COLO829 (cell line): ENCODE measurements around the gene TNFRSF6B.
"Not testable (repeated sequence)": the region's sequence is repeated elsewhere in the genome, so short reads cannot be mapped to it uniquely, and the experiment has no call there.

Experiments used
- DNase-seq: peaks from one replicate; pipeline ENCODE4 v3.0.0; 2012; ENCODE audit warnings: low spot score

TNFRSF6B gene

DNA sequence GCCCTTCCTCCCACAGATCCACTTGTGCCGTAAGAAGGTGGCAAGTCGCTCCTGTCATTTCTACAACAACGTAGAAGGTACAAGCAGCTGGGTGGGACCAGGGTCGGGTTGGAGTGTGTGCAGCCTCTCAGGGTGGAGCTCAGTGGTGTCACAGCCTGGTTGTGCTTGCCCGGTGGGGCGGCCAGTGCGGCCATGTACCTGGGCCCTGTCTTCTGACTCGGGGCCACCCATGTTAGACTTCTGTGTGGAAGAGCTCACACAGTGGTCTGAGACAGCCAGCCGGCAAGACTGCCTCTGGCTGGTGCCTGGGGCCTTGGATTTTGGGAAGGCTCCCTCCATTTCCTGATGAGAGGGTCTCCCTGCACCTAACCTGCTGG is 33.7 kb upstream of the TNFRSF6B start:
- DNase-seq: no peak

DNA sequence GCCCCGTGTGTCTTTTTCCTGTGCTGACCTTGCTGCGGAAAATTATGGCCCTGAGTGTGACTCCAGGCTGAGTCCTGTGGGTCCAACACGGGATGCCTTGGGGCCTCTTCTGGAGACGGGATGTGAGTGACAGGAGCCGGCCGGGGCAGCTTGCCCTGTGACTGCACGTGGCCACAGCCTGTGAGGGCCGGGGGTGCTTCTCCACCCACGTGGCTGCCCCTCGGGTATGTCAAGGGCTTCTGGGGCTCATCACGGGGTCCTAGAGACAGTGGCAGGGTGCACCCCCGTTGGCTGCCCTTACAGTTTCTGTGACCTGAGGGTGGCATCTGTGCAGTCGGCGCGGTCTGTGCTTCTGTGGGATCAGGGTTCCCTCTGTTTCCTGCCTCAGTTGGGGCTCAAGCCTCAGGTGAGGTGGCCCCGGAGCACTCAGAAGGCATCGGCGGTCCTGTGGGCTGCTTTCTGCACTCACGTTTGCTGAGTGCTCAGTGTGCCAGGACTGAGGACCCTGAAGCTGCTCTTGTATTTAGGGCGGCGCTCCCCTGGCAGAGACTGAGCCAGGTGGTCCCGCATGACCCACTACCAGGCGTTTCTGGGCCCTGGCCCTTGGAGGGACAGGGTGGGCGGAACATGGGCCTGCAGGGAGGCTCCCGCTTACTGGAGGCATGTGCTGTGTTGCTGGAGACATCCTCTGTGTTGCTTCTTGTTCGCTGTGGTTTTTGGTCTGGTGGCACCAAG is 33.0 kb upstream of the TNFRSF6B start:
- DNase-seq: no peak

DNA sequence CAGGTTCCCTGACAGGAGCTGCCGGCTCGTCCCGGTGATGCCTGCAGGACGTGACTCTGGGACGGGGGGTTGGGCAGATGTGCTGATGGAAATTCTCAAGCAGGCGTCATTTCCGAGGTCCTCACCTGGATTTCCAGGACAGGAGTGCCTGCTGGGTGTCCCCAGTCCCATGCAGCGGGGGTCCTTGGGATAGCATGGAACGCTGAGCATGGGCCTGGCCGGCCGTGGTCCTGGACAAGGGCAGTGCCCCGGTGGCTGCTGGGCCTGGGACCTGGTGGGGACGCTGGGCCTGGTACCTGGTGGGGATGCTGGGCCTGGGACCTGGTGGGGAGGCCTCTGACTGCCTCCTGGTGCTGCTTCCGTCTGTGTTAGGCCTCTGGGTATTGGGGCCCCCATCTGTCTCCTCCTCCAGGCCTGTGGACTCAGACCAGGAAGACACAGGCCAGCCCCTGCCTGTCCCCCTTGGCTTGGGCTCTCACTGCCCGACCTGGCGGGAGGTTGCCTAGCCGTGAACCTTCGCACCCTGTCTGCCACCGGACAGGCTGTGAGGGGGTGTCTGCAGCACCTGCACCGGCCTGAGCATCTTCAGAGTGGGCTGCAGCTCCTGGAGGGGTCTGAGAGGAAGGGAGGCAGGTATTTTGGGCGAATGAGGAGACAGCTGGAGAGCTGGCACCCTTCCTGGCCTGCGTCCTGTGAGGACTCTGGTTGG is 32.2 kb upstream of the TNFRSF6B start:
- no peak for DNase-seq

DNA sequence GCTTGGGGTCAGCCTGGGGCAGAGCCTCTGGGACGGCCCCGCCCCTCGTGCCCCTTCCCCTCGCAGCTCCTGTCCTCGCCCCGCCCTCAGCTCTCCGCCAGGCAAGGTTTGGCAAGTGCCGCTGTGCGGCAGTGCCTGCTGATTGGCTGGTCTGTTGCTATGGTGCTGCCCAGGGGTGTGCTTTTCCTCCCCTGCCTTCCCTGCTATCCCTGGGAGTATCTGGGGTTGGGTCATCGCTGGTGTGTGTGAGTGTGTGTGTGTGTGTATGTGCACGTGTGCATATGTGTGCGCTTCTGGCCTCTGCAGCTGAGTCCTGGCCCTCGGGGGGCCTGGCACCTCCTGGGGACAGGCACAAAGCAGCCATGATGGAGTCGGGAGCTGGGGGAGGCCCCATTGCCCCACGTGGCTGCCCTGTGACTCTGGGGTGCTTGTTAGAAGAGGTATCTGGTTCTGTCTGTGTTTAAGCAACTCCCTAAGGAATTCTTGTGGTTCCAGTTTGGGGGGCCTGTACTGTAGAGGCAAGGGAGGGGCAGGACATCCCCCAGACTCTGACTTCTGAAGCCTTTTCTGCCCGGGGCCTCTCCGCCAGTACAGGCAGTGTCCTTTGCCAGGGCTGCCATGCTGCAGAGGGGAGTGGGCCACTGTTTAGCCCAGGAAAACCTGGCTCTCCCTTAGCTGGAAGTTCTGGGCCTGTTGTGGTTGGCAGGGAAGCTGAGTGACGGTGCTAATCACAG is 31.4 kb upstream of the TNFRSF6B start:
- DNase-seq: no peak

DNA sequence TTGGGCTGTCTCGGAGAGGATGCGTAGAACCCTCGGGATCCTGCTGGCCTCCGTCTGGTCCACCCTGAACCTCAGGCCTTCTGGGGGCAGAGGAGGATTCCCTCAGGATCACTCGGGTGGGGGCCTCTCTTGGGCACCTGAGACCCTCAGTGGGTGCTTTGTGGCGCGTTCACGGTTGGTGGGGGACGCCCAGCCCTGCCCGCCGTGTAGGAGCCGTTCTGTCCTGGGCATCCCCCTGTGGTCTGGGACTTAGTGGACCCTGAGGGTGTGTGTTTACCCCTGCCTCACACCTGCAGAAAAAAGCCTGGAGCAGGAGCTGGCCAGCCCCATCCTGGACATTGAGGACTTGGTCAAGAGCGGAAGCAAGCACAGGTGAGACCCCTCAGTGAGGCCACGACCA is 30.7 kb upstream of the TNFRSF6B start:
- no peak for DNase-seq

DNA sequence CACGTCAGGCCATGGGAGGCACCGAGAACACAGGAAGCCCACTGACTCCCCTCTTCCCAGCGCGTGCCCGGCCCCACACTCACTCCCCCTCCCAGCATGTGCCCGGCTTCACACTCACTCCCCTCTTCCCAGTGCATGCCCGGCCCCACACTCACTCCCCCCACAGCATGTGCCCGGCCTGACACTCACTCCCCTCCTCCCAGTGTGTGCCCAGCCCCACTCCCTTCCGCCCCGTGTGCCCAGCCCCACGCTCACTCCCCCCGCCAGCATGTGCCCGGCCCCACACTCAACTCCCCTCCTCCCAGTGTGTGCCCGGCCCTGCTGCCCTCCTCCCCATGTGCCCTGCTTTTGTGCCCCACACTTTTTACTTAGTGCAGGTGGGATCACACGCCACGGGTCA is 28.6 kb upstream of the TNFRSF6B start:
- DNase-seq: no peak

DNA sequence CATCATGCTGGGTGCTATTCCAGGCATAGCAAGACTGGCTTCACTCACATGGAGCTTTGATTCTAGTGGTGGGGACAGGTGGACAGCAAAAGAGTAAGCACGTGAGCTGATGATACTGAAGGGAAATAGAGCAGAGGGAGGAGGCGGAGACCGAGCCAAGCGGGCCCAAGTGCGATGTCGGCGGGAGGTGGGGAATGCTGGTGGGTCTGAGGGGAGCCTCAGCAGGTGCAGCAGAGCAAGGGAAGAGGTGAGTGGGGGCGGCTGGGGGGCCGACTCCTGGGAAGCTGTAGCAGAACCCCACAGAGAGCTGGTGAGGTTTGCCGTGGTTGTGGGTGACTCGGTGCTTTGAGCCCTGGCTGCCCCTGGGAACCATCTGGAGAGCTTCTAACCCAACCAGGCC is 28.1 kb upstream of the TNFRSF6B start:
- DNase-seq: no peak

DNA sequence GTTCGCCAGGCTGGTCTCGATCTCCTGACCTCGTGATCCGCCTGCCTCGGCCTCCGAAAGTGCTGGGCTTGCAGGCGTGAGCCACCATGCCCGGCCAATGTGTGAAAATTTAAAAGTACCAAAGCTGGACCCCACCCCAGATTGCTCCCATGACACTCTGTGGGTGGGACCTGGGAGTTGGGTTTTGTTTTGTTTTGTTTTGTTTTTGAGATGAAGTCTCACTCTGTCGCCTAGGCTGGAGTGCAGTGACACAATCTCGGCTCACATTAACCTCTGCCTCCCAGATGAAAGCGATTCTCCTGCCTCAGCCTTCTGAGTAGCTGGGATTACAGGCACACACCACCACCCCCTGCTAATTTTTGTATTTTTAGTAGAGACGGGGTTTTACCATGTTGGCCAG is 24.8 kb upstream of the TNFRSF6B start:
- not testable (repeated sequence) for DNase-seq

DNA sequence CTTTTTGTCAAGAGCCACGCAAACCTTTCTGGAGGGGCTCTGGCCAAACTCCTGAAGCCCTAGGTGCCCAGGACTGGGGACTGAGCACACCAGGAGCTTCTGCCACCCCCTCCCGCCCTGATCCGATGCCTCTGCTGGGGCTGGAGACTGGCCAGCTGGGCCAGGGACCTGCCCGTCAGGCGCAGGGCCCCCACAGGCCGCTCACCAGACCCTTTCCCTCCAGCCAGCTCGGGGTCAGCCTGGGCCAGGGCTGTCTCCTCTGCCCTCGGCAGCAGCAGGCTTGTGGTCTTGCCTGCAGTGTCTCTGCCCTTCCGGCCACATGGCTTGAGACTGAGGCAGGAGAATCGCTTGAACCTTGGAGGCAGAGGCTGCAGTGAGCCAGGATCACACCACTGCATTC is 23.8 kb upstream of the TNFRSF6B start:
- no peak for DNase-seq

DNA sequence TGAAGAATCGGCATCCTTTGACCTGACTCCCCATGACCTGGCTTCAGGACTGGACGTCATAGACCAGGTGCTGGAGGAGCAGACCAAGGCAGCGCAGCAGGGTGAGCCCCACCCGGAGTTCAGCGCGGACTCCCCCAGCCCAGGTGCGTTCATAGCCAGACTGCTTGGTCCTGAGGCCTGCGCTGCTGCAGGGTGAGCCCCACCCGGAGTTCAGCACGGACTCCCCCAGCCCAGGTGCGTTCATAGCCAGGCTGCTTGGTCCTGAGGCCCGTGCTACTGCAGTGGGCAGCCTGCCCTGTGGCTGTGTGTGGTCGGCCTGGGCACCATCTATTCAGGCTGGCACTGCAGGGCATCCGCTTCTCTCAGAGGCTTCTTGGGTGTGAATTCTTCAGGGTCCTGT is 22.5 kb upstream of the TNFRSF6B start:
- no peak for DNase-seq

DNA sequence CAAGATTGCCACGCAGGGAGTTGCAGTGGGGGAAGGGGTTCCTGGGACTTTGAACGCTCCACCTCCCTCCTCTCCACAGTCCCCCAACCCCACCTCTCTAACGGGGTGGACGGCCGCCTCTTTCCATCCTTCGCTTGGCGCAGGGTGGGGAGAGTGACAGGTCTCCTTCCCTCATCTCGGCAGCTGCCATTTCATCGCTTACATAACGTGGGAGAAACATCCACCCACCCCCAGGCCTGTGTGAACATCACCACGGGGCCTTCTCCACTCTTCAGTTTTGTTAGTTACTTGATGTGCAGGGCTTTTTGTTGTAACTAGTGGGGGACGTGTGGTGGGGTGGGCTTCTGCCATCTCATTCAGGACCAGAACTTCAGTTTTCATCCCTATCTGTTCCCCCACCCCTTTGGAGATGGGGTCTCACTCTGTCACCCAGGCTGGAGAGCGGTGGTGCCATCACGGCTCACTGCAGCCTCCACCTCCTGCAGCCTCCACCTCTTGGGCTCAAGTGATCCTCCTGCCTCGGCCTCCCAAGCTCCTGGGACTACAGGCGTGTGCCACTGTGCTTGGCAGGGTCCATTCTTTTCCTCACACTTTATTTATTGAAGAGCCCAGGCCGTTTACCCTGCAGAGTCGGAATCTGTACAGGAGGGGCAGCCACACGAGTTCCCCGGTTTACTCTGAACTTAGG is 20.6 kb upstream of the TNFRSF6B start:
- DNase-seq: no peak

DNA sequence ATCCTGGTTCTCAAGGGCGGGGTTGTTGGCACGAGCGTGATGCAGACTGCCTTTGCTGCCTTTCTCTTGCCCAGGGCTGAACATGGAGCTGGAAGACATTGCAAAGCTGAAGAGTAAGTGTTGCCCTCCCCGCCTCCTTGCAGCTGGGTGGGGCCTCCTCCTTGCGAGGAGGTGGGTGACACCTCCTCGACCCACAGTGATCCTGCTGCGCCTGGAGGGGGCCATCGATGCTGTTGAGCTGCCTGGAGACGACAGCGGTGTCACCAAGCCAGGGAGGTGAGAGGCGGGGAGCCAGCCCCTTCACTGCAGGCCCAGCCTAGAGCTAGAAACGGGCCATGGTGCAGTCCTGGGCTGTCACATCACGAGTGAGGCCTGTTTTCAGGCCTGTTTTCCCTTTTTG is 18.4 kb upstream of the TNFRSF6B start:
- no peak for DNase-seq

DNA sequence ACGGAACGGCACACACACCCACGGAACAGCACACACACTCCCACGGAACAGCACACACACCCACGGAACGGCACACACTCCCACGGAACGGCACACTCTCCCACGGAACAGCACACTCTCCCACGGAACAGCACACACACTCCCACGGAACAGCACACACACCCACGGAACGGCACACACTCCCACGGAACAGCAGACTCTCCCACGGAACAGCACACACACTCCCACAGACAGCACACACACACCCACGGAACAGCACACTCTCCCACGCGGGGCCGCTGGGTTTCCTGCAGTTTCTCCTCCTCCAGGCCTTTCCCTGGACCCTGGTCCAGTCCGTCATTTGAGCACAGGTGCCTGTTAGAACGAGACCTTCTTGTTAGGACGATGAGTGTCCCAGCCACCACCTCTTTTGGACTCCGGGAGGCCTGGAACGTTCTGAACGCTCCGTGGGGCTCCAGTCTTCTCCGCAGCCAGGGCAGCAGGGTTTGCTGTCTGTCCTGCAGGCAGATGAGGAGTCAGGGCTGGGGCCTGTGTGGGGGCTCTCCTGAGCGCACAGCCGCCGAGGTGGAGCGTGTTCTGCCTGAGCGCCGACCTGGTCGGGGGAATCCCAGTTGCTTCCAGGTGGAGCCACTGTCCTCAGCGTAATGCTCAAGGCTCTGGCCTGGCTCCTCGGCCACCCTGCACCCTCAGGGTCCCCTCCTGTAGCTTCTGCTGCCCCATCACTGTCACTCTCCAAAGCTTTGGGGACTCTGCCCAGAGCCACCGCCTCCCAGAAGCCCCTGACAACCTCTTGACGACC is 17.6 kb upstream of the TNFRSF6B start:
- DNase-seq: no peak

DNA sequence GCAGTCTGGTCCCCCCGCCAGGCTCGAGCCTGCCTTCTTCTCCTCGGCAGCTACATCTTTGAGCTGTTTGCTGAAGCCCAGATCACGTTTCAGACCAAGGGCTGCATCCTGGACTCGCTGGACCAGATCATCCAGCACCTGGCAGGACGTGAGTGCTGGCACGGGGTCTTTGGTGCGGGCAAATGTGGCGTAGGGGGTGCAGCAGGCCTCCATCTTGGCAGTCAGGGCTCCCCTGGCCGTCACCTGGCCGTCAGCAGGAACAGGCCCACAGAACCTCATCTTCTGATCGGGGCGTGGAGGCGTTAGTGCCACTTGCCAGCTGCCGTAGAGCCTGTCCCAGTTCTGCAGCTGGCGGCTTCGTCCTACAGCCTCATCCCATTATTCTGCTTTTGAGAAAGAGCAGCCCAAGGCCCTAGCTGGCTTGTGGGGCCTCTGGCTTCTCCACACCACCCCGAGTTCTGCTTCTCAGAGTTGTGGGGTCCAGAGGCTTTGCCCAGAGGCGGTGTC is 16.6 kb upstream of the TNFRSF6B start:
- DNase-seq: no peak

DNA sequence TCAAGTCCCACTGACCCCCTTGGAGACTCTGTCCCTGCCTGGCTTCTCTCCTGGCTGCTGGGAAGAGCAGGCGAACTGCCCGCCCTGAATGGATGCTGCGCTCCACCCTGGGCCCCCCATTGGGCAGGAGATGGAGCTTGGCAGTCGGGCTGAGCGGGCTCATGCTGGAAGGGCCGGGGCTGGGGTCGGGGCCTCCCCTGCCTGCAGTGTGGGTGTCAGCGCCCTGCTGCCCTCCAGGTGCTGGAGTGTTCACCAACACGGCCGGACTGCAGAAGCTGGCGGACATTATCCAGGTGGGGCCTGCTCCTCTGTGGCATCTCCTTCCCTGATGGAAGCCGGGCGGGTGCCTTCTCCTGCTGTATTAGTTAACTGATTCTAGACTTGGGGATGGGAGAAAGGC is 16.0 kb upstream of the TNFRSF6B start:
- no peak for DNase-seq

DNA sequence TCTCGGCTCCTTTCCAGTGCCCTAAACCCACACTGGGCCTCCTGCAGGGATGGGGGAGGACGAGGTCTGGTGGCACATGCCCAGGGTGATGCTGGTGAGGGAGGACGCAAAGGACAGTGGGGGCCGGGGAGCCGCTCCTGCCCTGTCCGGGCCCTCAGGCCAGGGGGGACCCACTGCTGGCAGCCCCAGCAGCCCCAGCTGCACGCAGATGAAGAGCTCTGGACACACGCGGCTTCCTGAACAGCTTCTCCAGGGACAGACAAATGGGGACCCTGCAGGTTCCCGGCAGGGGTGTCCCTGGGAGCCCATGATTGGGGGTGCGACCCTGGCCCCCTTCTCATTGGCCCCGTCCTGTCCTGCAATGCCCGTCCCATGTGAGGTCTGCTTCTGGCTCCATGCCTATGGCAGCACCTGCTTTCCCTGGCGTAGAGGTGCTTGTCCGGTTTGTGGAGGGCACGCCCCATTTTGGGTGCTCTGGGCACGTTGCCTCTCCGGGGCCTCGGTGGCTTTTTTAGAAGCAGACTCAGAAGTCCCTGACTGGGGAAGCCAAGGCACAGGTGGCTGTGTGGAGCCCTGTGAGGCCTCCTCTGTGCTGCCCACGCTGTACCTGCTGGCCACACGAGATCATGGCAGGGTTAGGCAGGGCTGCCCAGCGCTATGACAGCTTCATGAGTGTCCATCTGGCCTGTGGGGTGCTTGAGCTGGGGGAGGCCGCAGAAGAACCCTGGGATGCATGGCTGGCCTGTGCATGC is 15.4 kb upstream of the TNFRSF6B start:
- DNase-seq: no peak

DNA sequence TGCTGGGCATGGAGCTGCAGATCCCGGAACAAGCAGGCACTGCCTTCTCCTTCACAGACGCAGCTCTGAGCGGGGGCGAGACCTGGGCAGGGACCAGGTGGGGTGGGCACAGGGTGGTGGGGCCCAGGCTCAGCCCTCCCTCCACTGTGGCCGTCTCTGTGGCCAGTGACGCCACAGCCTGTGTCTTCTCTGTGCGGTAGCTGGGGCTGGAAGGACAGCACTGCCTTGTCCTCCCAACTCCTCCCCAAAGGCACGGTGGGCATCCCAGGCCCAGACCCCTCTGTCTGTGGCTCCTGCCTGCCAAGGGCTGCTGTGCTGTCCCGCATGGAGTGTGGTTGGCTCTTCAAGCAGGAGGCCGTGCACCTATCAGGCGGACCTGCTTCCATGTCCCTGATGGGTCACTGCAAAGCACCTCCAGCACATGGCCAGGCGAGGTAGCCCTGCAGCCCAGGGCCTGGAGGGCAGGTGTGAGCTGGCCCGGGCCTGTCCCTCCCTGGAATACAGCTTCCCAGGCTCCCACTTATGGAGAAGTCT is 14.8 kb upstream of the TNFRSF6B start:
- no peak for DNase-seq

DNA sequence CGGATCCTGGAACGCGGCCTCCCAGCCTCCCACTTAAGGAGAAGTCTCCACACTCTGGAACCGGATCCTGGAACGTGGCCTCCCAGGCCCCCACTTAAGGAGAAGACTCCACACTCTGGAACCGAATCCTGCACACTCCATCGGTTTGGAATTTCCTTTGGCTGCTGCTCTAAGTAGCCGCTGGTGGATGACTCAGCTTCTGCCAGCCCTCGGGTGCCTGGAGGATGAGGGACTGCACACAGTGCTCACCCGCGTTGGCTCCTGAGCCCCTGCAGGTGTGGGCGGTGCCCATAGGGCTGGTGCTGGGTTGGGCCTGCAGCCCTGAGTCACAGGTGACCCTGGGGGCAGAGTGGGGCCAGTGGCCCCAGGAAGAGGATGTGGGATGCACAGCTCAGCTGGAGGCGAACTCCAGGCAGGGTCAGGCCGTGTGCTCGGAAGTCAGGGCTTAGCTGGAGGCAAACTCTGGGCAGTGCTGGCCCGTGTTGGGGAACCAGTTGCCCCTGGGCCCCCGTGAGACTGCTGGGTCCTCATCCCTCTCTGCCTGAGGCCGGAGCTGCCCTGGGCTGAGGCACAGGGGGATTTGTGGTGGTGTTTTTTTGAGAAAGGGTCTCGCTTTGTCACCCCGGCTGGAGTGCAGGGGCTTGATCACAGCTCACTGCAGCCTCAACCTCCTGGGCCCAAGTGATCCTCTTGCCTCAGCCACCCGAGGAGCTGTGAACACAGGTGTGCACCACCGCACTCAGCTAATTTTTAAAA is 13.9 kb upstream of the TNFRSF6B start:
- peak; percentile 81 for DNase-seq

DNA sequence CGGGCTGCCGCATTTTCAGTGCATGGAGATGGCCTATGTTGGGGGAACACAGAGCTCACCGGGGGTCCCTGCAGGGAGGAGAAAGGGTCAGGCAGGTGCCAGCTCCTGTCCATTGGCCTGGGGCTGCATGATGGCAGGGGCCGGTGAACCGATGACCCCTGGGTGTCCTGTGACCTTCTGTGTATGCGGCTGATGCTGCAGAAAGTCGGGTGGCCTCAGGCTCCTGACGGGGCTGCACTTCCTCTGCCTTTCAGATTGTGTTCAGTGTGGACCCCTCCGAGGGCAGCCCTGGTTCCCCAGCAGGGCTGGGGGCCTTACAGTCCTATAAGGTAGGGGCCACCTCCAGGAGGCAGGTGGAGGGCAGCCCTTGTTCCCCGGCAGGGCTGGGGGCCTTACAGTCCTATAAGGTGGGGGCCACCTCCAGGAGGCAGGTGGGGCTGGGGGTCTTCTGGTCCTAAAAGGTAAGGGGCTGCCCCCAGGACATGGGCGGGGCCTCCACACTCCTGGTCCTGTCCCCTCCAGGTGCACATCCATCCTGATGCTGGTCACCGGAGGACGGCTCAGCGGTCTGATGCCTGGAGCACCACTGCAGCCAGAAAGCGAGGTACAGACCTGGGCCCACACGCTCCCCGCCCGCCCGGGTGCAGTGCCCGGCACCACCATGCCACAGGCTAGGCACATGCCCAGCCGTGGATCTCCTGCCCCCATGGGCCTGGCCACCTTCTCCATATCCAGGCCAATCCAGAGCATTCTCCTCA is 11.0 kb upstream of the TNFRSF6B start:
- no peak for DNase-seq
